NK-92 (cell line): ENCODE measurements around the gene RAB3C.
"Not testable (repeated sequence)": the region's sequence is repeated elsewhere in the genome, so short reads cannot be mapped to it uniquely, and the experiment has no call there.

ENCODE experiments used
- DNase-seq: peaks from one replicate; lab custom pipeline; 2025; ENCODE audit not compliant: unreplicated experiment; lab: John Stamatoyannopoulos, UW

RAB3C gene

GRCh38 chr5:58674711-58675110 is 91.8 kb downstream of the RAB3C start:
- DNase-seq = no peak

GRCh38 chr5:58675341-58675740 is 92.5 kb downstream of the RAB3C start:
- no peak for DNase-seq

GRCh38 chr5:58677650-58678049 is 94.8 kb downstream of the RAB3C start:
- DNase-seq = no peak

GRCh38 chr5:58680503-58680902 is 97.6 kb downstream of the RAB3C start:
- DNase-seq = no peak

GRCh38 chr5:58681943-58682342 is 99.1 kb downstream of the RAB3C start:
- DNase-seq = no peak

- DNase-seq = no peak
These were observed 100.7 kb downstream of the RAB3C start for GRCh38 chr5:58683567-58683966.

- no peak for DNase-seq
These were observed 104.2 kb downstream of the RAB3C start for GRCh38 chr5:58687079-58687478.

GRCh38 chr5:58687595-58687994 is 104.7 kb downstream of the RAB3C start:
- no peak for DNase-seq

- DNase-seq = not testable (repeated sequence)
These were observed 116.3 kb downstream of the RAB3C start for GRCh38 chr5:58699088-58699761.

- no peak for DNase-seq
These were observed 116.9 kb downstream of the RAB3C start for GRCh38 chr5:58699762-58700118.

- DNase-seq = no peak
These were observed 121.2 kb downstream of the RAB3C start for GRCh38 chr5:58703925-58704555.

GRCh38 chr5:58706736-58707135 is 123.9 kb downstream of the RAB3C start:
- no peak for DNase-seq

GRCh38 chr5:58708456-58708855 is 125.6 kb downstream of the RAB3C start:
- DNase-seq = no peak

GRCh38 chr5:58710425-58710824 is 127.5 kb downstream of the RAB3C start:
- DNase-seq = not testable (repeated sequence)

- DNase-seq = no peak
These were observed 128.0 kb downstream of the RAB3C start for GRCh38 chr5:58710871-58711270.

- DNase-seq = no peak
These were observed 129.1 kb downstream of the RAB3C start for GRCh38 chr5:58711965-58712364.

GRCh38 chr5:58714046-58714445 is 131.2 kb downstream of the RAB3C start:
- no peak for DNase-seq

- DNase-seq = no peak
These were observed 133.3 kb downstream of the RAB3C start for GRCh38 chr5:58715997-58716656.

GRCh38 chr5:58716713-58717112 is 133.8 kb downstream of the RAB3C start:
- no peak for DNase-seq

GRCh38 chr5:58717303-58718007 is 134.6 kb downstream of the RAB3C start:
- no peak for DNase-seq

GRCh38 chr5:58718269-58718978 is 135.5 kb downstream of the RAB3C start:
- no peak for DNase-seq
